ENCODE measurements around the gene ZMYND19. TPM values are rescaled to one million over a fixed set of nuclear protein-coding genes. Genes with fewer than 3 reads are reported as not detected.
"Not testable (repeated sequence)": the region's sequence is repeated elsewhere in the genome, so short reads cannot be mapped to it uniquely, and the experiment has no call there.

The ZMYND19 gene
- total and polyA plus RNA-seq, 12 donors = 5.2 to 33.5 (median 17.9) TPM

GRCh38 chr9:137575364-137575715 is 15.0 kb downstream of the ZMYND19 start:
- Histone ChIP-seq H3K4me3 (no peak overlapping the region), H3K36me3 (replicated peaks in 1 of 2) (peaks cover 0 to 46% of the 10 kb centered on the region in 2 donors), H3K27ac (no peak overlapping the region), H3K9me3 (replicated peaks in 1 of 3) (no peaks in the 10 kb centered on the region), H3K27me3 (no peaks in the 10 kb centered on the region), H3K4me1 (replicated peaks in 1 of 2) (peaks cover 27 to 28% of the 10 kb centered on the region in 2 donors)
- no peak for TF ChIP-seq POLR2A (IDR thresholded peaks at IDR 0.05)
- TF ChIP-seq, protein P1, sequence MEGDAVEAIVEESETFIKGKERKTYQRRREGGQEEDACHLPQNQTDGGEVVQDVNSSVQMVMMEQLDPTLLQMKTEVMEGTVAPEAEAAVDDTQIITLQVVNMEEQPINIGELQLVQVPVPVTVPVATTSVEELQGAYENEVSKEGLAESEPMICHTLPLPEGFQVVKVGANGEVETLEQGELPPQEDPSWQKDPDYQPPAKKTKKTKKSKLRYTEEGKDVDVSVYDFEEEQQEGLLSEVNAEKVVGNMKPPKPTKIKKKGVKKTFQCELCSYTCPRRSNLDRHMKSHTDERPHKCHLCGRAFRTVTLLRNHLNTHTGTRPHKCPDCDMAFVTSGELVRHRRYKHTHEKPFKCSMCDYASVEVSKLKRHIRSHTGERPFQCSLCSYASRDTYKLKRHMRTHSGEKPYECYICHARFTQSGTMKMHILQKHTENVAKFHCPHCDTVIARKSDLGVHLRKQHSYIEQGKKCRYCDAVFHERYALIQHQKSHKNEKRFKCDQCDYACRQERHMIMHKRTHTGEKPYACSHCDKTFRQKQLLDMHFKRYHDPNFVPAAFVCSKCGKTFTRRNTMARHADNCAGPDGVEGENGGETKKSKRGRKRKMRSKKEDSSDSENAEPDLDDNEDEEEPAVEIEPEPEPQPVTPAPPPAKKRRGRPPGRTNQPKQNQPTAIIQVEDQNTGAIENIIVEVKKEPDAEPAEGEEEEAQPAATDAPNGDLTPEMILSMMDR (IDR thresholded peaks at IDR 0.05) = no peak
- WGBS, 4 donors = 72 to 83% (median 75%) methylated on average over 9 of the region's 9 CpGs
- no peak for DNase-seq
- intact Hi-C loops (cut with DNase I) = no loop called here

- no peak for DNase-seq
- H3K36me3 ChIP-seq (replicated peaks in 1 of 2) = peaks cover 0 to 46% of the 10 kb centered on the region in 2 donors
- intact Hi-C loops (cut with DNase I) = no loop called here
- no peak for TF ChIP-seq POLR2A (IDR thresholded peaks at IDR 0.05)
- TF ChIP-seq, protein P1 (IDR thresholded peaks at IDR 0.05) = no peak
- whole genome bisulfite sequencing, 4 donors = 89 to 92% (median 92%) methylated on average over 6 to 10 of the region's 10 CpGs
- H3K4me1 ChIP-seq (replicated peaks in 1 of 2) = peaks cover 23 to 24% of the 10 kb centered on the region in 2 donors
- no peak overlapping the region for H3K4me3 ChIP-seq
- H3K9me3 ChIP-seq (replicated peaks in 1 of 3) = no peaks in the 10 kb centered on the region
- H3K27ac ChIP-seq = no peak overlapping the region
- no peaks in the 10 kb centered on the region for H3K27me3 ChIP-seq
These were observed 16.1 kb downstream of the ZMYND19 start for GRCh38 chr9:137574192-137574591.

- Histone ChIP-seq H3K36me3 (replicated peaks in 1 of 2) (peaks cover 0 to 40% of the 10 kb centered on the region in 2 donors), H3K27me3 (no peaks in the 10 kb centered on the region), H3K4me1 (replicated peaks in 1 of 2) (no peaks in the 10 kb centered on the region), H3K4me3 (no peak overlapping the region), H3K9me3 (replicated peaks in 1 of 3) (no peaks in the 10 kb centered on the region), H3K27ac (no peak overlapping the region)
- TF ChIP-seq, protein P1 (IDR thresholded peaks at IDR 0.05) = no peak
- TF ChIP-seq POLR2A (IDR thresholded peaks at IDR 0.05) = no peak
- DNase-seq = no peak
- intact Hi-C loops (cut with DNase I) = no loop called here
- 95 to 98% (median 97%) methylated on average over 3 of the region's 3 CpGs for WGBS, 4 donors
These were observed 19.7 kb downstream of the ZMYND19 start for GRCh38 chr9:137570566-137570965.

- WGBS, 4 donors = 95 to 98% (median 97%) methylated on average over 5 of the region's 5 CpGs
- Histone ChIP-seq H3K4me3 (no peak overlapping the region), H3K27me3 (no peaks in the 10 kb centered on the region), H3K4me1 (replicated peaks in 1 of 2) (no peaks in the 10 kb centered on the region), H3K9me3 (replicated peaks in 1 of 3) (no peaks in the 10 kb centered on the region), H3K36me3 (replicated peaks in 1 of 2) (peaks cover 0 to 34% of the 10 kb centered on the region in 2 donors), H3K27ac (no peak overlapping the region)
- TF ChIP-seq POLR2A (IDR thresholded peaks at IDR 0.05) = no peak
- TF ChIP-seq, protein P1 (IDR thresholded peaks at IDR 0.05) = no peak
- no peak for DNase-seq
- intact Hi-C loops (cut with DNase I) = no loop called here
These were observed 20.6 kb downstream of the ZMYND19 start for GRCh38 chr9:137569609-137570203.

DNA sequence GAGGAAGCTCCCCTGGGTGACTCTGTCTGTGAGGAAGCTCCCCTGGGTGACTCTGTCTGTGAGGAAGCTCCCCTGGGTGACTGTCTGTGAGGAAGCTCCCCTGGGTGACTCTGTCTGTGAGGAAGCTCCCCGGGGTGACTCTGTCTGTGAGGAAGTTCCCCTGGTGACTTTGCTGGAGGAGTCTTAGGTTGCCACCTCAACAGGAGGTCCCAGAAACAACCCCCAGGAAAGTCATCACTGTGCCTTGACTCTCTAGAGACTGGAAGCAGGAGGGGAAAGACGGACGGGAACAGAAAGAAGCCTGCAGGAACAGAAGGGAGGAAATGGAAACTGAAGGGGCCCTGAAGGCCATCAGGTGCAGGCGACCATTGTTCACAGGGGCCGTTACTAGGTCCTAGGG is 21.9 kb downstream of the ZMYND19 start:
- peaks cover 0 to 34% of the 10 kb centered on the region in 2 donors for H3K36me3 ChIP-seq (replicated peaks in 1 of 2)
- H3K27me3 ChIP-seq; H3K4me3 ChIP-seq; H3K27ac ChIP-seq; H3K4me1 ChIP-seq (replicated peaks in 1 of 2); DNase-seq; intact Hi-C loops (cut with DNase I); H3K9me3 ChIP-seq (replicated peaks in 1 of 3): not testable (repeated sequence)
- 85 to 89% (median 88%) methylated on average over 4 to 5 of the region's 5 CpGs for WGBS, 4 donors

Measured in adrenal gland (tissue), 12 donors.